Measurements from ENCODE around the gene S100A14.

The S100A14 gene

DNA sequence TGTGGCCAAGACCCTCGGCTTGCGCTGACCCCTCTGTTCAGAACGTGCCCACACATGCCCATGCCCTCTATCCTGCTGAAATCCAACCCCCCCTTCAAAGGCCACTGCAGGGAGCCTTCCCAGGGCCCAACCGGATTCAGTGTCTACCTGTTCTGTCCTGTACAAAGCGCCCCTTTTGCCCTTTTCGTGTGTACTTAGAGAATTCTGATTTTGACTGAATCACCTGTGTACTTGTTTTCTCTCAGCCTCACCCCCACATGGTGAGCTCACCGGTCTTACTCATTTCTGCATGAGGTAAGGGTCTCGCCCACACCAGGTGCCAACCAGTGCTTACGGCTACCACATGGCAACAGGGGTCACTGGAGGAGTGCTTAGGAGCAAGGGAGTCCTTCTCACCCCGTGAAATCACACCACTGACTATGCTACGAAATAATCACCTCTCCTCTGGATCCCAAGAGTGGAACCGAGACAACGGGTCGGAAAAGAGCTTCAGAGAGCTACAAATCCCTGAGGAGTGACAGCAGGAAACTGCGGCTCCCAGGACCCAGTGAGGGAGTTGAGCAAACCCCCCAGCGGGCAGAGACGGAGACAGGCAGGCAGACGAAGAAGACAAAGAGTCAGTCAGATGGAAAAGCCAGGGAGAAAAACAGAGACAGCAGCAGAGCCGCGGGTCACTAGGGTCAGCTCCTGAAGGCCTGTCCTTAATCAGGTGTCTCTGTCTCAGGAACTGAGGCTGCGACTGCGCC, 48.3 kb downstream of the S100A14 start:
- Histone ChIP-seq H3K4me2 (ENCODE audit: low read depth, low read length) (peak overlapping the region; percentile 61), H3K9ac (ENCODE audit: low read length) (no peak overlapping the region), H3K27me3 (replicated peaks; ENCODE audit: insufficient read depth, low read length) (no peaks in the 10 kb centered on the region), H3K79me2 (ENCODE audit: low read length) (no peaks in the 10 kb centered on the region), H3K4me3 (ENCODE audit: low read length) (no peak overlapping the region), H2AFZ (ENCODE audit: low read length) (peak overlapping the region; percentile 89), H3K36me3 (replicated peaks; ENCODE audit: insufficient read depth, low read length) (no peaks in the 10 kb centered on the region), H3K4me1 (ENCODE audit: low read length) (peaks cover 12% of the 10 kb centered on the region), H3K27ac (ENCODE audit: low read length) (no peak overlapping the region), H3K9me2 (replicated peaks; ENCODE audit: insufficient read depth, low read length) (no peaks in the 10 kb centered on the region), H3F3A (ENCODE audit: insufficient read depth, low read length) (no peaks in the 10 kb centered on the region), H4K20me1 (ENCODE audit: insufficient read depth, low read length) (no peaks in the 10 kb centered on the region), H3K9me3 (replicated peaks; ENCODE audit: insufficient read depth, low read length) (no peaks in the 10 kb centered on the region)
- no peak for TF ChIP-seq EZH2 (optimal IDR thresholded peaks at IDR 0.05; ENCODE audit: low read depth, low read length)
- no peak for TF ChIP-seq EZH2phosphoT487 (IDR thresholded peaks at IDR 0.05; ENCODE audit: low read length)
- no peak for TF ChIP-seq CTCF (IDR thresholded peaks at IDR 0.05; ENCODE audit: low read length)
- no peak for DNase-seq

GRCh38 chr1:153566414-153567371, 49.4 kb downstream of the S100A14 start:
- peak overlapping the region; percentile 66 for H2AFZ ChIP-seq (ENCODE audit: low read length)
- peaks cover 12% of the 10 kb centered on the region for H3K4me1 ChIP-seq (ENCODE audit: low read length)

More at GRCh38 chr1:153566414-153567371, 49.4 kb downstream of the S100A14 start:
- Histone ChIP-seq H3K9me2 (replicated peaks; ENCODE audit: insufficient read depth, low read length) (no peaks in the 10 kb centered on the region), H3K9me3 (replicated peaks; ENCODE audit: insufficient read depth, low read length) (no peaks in the 10 kb centered on the region), H4K20me1 (ENCODE audit: insufficient read depth, low read length) (no peaks in the 10 kb centered on the region), H3K36me3 (replicated peaks; ENCODE audit: insufficient read depth, low read length) (no peaks in the 10 kb centered on the region), H3K4me3 (ENCODE audit: low read length) (no peak overlapping the region), H3K9ac (ENCODE audit: low read length) (peak overlapping the region; percentile 14; the same call in 1 of the 2 replicates), H3F3A (ENCODE audit: insufficient read depth, low read length) (no peaks in the 10 kb centered on the region), H3K27ac (ENCODE audit: low read length) (no peak overlapping the region), H3K27me3 (replicated peaks; ENCODE audit: insufficient read depth, low read length) (no peaks in the 10 kb centered on the region), H3K79me2 (ENCODE audit: low read length) (no peaks in the 10 kb centered on the region), H3K4me2 (ENCODE audit: low read depth, low read length) (peak overlapping the region; percentile 27)
- peak; percentile 64 for DNase-seq
- TF ChIP-seq CTCF (IDR thresholded peaks at IDR 0.05; ENCODE audit: low read length), result no peak
- no peak for TF ChIP-seq EZH2phosphoT487 (IDR thresholded peaks at IDR 0.05; ENCODE audit: low read length)
- TF ChIP-seq EZH2 (optimal IDR thresholded peaks at IDR 0.05; ENCODE audit: low read depth, low read length), result no peak

Data from MM.1S (cell line).